ENCODE results near the gene BOLA1.

Gene BOLA1

GRCh38 chr1:149883598-149884247, 15.6 kb upstream of the BOLA1 start:
- TF ChIP-seq FOXP2 (optimal IDR thresholded peaks at IDR 0.05; ENCODE audit: borderline replicate concordance, extremely low read depth, extremely low read length, insufficient read depth) (no peak), POLR2AphosphoS5 (IDR thresholded peaks at IDR 0.05; ENCODE audit: low read depth, low read length) (no peak)

- no peak for TF ChIP-seq FOXP2 (optimal IDR thresholded peaks at IDR 0.05; ENCODE audit: borderline replicate concordance, extremely low read depth, extremely low read length, insufficient read depth)
Measured at GRCh38 chr1:149884433-149885338, 14.7 kb upstream of the BOLA1 start.

GRCh38 chr1:149885339-149886120, 13.8 kb upstream of the BOLA1 start:
- no peak; the same call in 1 of the 2 replicates for TF ChIP-seq TAF1 (IDR thresholded peaks at IDR 0.05; ENCODE audit: borderline replicate concordance, insufficient read depth, low read length)
- TF ChIP-seq POLR2AphosphoS5 (IDR thresholded peaks at IDR 0.05; ENCODE audit: low read depth, low read length): peak; percentile 82; the same call in 1 of the 2 replicates
- TF ChIP-seq FOXP2 (optimal IDR thresholded peaks at IDR 0.05; ENCODE audit: borderline replicate concordance, extremely low read depth, extremely low read length, insufficient read depth): peak; percentile 67
- TF ChIP-seq SIN3A (IDR thresholded peaks at IDR 0.05; ENCODE audit: borderline replicate concordance, insufficient read depth, low read length): peak; percentile 86; the same call in 1 of the 2 replicates
- no peak for TF ChIP-seq REST (IDR thresholded peaks at IDR 0.05; ENCODE audit: insufficient read depth in 1 of 2, low read depth in 2 of 2, low read length in 2 of 2)

GRCh38 chr1:149886121-149886395, 13.3 kb upstream of the BOLA1 start:
- TF ChIP-seq POLR2AphosphoS5 (IDR thresholded peaks at IDR 0.05; ENCODE audit: low read depth, low read length): peak; percentile 97; the same call in 1 of the 2 replicates

DNA sequence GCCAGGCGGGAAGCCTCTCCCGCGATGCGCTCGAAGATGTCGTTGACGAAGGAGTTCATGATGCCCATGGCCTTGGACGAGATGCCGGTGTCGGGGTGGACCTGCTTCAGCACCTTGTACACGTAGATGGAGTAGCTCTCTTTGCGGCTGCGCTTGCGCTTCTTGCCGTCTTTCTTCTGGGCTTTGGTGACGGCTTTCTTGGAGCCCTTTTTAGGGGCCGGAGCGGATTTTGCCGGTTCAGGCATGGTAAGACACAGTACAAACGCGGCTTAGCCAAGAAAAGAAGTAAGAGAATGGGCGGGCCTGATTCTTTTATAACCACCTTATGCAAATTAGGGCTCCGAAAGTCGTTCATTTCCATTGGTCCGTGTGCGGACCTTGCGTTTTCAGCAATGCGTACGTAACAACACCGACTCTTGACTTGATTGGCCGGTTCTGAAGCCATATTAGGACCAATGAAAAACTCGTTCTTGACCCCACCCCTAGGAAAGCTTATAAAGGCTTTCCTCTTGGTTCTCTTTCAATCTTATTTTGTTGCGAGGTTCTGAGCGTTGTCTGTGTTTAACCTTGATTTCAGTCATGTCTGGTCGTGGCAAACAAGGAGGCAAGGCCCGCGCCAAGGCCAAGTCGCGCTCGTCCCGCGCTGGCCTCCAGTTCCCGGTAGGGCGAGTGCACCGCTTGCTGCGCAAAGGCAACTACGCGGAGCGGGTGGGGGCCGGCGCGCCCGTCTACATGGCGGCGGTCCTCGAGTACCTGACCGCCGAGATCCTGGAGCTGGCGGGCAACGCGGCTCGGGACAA, 12.8 kb upstream of the BOLA1 start:
- TF ChIP-seq SIN3A (IDR thresholded peaks at IDR 0.05; ENCODE audit: borderline replicate concordance, insufficient read depth, low read length) (peak; percentile 70), TAF1 (IDR thresholded peaks at IDR 0.05; ENCODE audit: borderline replicate concordance, insufficient read depth, low read length) (peak; percentile 75), REST (IDR thresholded peaks at IDR 0.05; ENCODE audit: insufficient read depth in 1 of 2, low read depth in 2 of 2, low read length in 2 of 2) (peak in 1 of 2 experiments; percentile 27; a peak in 1 of 4 replicates), POLR2AphosphoS5 (IDR thresholded peaks at IDR 0.05; ENCODE audit: low read depth, low read length) (peak; percentile 86), FOXP2 (optimal IDR thresholded peaks at IDR 0.05; ENCODE audit: borderline replicate concordance, extremely low read depth, extremely low read length, insufficient read depth) (no peak)

DNA sequence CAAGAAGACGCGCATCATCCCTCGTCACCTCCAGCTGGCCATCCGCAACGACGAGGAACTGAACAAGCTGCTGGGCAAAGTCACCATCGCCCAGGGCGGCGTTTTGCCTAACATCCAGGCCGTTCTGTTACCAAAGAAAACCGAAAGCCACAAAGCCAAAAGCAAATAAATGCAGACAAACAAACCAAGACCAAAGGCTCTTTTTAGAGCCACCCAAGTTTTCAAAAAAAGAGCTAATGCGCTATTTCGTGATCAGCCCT, 12.2 kb upstream of the BOLA1 start:
- TF ChIP-seq POLR2AphosphoS5 (IDR thresholded peaks at IDR 0.05; ENCODE audit: low read depth, low read length): peak; percentile 58; the same call in 1 of the 2 replicates

DNA sequence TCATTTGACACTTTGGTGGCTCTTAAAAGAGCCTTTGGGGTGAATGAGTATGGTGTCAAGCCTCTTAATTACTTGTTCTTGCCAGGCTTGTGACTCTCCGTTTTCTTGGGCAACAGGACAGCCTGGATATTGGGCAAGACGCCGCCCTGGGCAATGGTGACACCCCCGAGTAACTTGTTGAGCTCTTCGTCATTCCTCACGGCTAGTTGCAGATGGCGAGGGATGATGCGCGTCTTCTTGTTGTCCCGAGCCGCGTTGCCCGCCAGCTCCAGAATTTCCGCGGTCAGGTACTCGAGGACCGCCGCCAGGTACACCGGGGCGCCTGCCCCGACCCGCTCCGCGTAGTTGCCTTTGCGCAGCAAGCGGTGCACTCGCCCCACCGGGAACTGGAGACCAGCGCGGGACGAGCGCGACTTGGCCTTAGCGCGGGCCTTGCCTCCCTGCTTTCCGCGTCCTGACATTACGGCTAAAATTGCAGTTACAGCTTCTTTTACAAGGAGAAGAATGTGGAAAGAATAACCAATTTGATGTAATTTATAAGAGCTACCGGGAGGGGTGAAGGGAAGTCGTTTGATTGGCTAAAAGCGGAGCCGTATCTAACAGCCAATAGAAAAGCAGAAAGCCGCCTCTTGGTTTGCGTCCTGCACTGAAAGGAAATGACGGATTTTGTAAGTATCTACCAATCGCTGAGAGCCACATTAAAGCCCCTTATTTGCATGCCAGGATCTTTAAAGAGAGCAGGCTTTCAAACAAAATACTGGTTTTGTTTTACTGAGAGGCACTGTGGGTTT, 11.7 kb upstream of the BOLA1 start:
- no peak for TF ChIP-seq SIN3A (IDR thresholded peaks at IDR 0.05; ENCODE audit: borderline replicate concordance, insufficient read depth, low read length)
- peak; percentile 66 for TF ChIP-seq POLR2AphosphoS5 (IDR thresholded peaks at IDR 0.05; ENCODE audit: low read depth, low read length)
